COLO668 (cell line): Measurements from ENCODE around the gene FZD10.
A peak's percentile ranks its signal among the peaks of the same experiment; 100 is the strongest.

Experiments used
- DNase-seq: peaks from one replicate; lab custom pipeline; 2025; ENCODE audit not compliant: unreplicated experiment; lab: John Stamatoyannopoulos, UW

FZD10 gene

DNA sequence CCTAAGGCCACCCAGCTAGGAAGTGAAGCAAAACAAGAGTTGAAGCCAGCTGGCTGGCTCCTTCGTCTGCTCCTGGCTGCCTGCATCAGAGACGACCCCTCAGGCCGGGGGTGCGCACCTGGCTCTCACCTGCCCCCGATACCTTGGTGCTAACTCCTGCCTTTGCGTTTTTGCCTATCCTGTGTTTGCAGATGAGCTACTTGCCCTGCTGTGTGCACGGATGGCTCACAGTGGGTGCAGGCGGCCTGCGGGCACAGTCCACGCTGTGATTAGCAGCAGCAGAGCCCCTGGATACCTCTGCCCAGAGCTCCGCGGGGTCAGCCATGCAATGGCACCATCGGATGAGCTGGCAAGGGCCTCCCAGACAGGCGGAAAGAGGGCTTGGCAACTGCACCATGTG, 31.2 kb upstream of the FZD10 start:
- no peak for DNase-seq

DNA sequence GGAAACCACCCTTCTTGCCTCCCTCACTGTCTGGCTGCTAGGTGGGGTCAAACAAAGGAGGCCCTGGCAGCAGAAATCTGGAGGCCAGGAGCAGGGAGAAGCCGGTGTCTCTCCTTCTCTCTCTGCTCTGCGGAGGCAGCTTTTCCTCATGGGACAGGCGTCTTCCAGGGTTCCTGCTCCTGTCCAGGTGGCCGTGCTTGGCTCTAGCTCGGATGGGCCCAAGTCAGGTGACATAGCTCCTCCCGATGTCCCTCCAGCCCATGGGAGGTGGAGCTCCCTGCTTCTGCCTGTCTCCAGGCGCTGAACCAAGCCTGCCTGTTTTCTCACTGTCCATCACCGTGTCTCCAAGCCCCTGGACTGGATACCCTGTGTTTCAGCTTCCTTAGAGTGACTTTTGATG, 30.5 kb upstream of the FZD10 start:
- DNase-seq = no peak

DNA sequence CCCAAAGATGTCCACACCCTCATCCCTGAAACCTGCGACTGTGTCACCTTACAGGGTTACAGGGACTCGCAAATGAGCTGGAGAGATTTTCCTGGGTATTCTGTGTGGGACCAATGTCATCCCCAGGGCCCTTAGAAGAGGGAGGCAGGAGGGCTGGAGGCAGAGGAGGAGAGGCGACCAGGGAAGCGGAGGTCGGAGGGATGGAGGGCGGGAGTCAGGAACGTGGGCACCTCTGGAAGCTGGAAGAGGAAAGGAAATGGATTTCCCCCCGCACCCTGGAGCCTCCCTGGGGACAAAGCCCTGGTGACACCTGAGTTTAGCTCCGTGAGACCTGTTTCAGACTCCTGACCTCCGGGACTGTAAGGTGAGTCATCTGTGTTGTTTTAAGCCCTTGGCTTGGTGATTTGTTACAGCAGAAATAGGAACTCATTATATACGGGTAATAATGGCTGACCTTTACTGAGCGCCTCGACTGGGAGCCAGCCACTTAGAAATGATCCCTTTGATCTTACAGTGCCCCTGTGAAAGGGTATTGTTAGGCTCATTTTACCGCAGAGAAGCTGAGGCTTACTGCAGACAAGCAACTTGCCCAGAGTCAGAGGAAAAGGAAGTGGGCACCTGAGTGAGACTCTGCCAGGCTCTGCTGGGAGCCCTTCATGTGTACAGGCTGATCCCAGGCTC, 29.3 kb upstream of the FZD10 start:
- peak; percentile 31 for DNase-seq

DNA sequence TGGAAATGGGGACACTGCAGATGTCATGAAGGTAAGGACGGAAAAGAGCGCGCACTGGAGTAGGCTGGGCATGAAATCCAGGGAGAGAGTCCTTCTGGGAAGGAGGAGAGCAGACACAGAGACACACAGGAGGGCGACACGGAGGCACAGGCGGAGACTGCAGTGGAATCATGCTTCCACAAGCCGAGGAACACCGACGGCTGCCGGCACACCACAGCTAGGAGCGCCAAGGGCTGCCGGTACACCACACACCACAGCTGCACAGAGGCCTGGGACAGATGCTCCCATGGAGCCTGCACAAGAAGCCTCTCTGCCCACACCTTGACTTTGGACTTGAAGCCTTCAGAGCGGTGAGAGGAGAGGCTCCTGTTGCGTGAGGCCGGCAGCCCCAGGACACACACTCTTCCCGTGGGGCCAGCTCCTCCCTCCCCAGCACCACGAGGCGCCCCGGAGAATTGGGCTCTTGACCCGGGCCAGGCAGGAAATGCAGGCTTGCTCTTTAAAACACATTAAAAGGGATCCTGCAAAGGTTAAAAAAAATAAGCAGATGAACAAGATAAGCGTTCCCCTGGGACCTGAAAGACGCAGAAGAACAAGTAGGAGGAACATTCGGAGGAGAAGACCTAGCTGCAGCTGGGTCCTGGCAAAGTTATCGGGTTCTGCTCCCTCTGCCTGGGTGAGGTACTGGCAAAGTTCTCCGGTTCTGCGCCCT, 28.3 kb upstream of the FZD10 start:
- DNase-seq = no peak

DNA sequence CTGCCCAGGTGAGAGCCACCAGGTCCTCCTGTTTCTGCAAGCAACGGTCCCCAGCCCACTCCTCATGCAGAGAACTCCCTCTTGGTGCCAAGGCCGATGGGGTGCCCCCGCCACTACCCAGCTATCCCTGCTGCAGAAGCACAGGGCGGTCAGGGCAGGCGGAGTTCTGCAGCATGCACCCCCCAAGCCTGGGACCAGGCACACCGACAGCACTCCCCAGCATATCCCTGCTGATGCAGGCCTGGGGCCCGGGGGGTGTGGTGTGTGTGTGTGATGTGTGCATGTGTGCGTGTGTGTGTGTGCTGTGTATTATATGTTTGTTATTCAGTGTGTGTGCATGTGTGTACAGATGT, 27.7 kb upstream of the FZD10 start:
- no peak for DNase-seq

DNA sequence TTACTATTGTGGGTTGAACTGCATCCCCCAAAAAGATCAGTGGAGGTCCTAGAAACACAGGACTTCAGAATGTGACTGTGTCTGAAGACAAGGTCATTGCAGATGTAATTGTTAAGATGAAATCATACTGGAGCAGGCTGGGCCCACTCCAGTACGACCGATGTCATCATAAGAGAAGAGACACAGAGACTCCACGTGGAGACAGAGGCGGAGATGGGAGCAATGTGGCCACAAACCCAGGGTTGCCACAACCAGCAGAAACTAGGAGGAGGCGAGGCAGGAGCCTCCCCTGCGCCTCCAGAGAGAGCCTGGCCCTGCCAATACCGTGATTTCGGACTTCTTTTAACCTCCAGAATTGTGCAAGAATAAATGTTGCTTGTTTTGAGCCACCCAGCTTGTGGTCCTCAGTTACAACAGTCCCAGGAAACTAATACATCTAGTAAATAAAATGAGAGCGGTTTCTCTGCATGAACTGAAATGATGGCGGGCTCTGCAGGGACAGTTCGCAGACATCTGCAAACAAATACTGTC, 25.7 kb upstream of the FZD10 start:
- no peak for DNase-seq

DNA sequence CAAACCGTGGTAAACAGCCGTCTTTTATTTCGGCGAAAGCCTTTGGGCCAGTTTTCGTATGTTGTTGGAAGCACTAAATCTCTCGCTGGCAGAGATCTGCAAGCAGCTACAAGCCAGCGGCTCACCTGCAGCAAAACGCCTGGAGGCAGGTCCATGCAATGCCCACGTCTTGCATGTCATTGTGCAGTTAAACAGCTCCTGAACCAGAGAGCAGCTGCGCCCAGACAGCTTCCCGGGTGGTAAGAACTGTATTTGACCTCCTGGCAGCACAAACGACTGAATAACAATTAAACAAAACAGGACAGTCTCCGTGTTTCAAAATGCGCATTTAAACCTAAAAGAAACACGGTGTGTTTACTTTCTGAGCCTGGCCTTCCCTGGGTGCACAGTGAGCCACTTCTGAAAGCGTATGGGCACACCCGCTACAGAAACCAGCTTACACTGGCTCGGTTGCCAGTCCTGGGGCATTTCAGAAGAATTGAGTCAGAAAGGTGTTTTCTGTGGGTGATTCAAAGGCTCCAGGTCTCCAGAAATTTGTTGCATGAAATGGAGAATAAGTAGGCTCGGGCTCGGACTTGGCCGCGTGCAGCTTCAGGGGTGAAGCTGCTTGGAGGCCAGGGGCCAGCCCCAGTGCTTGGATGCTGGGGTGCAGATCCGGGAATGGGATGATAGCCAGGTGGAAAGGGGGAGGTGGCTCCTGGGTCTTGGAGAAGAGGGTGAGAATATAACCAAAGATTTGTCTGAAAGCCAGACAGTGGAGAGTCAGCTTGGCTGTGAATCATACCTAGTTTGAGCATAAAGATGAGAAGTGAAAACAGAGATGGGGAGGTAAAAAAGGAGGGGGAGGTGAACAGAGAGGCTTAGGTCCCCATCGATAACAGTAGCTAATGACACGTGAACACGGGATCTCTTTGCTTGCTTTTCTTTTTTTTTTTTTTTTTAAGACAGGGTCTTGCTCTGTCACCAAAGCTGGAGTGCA, 24.9 kb upstream of the FZD10 start:
- peak; percentile 63 for DNase-seq

DNA sequence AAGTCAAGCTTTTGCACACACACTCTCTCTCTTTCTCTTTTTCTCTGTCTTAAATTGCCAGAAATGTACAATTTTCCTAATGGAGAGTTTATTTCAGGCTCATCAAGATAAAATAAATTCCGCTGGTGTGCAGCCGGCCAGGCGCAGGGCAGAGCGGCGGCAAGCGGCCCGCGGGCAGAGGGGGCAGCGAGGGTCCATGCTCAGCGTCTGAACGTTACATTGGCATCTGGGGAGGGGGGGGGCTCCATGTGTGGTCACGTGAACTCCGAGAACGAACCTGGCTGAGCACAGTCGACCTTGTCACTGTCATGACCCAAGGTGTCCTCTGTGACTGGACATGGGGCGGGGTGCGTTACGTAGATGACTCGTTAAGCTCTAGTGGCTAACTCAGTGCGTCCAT, 23.8 kb upstream of the FZD10 start:
- DNase-seq = no peak

DNA sequence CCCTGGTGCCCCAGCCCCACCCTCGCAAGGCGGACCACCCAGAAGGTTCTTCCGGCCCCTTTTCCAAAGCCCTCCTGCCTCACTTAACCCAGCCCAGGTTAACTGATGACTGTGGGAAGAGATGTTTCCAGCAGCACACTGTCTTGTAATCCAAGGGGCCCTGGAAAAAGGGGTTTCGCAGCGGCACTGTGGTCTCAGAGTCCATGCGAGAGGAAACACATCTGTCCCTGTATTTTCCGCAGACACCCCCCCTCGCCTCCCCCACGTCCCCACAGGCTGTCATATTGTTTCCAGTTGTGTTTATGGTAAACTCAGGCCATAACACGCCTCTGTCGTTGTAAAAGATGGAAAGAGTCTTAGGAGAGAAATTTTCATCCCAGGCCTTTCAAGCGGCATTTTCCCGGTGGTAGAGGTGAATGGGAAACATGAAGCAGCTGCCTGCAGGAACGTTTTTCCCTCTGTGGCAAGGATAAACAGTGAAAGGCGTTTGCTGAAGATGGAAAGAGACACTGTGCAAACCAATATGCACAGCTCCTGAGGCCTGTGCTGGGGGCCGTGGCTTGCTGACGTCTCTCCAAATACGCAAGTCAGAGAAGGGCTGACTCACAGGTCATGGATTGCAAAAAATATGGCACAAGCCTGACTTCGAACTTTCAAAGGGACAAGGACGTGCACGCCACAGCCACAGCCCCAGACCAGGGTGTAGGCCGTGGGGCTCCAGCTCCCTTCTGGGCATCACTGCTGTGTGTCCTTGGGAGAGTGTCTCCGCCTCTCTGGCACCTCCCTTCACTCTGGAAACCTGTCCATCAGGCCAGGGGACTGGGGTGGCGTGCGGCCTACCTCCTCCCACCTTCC, 22.5 kb upstream of the FZD10 start:
- no peak for DNase-seq

DNA sequence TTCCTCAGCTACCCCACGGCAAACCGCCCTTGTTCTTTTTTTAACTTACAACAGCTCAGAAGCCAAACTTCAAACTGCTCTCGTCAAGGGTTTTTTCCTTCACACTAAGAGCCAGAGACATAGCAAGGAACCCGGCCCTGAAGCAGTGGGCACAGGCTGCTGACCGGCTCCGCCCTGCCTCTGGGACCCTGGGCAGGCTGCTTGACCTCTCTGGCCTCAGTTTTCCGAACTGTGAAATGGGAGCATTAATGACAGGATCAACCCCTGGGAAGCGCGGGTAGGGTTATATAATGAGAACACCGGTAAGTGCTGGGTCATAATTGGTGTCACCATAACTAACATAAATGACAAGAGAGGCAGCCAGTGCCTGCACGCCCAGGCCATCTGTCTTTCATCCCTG, 21.2 kb upstream of the FZD10 start:
- no peak for DNase-seq

DNA sequence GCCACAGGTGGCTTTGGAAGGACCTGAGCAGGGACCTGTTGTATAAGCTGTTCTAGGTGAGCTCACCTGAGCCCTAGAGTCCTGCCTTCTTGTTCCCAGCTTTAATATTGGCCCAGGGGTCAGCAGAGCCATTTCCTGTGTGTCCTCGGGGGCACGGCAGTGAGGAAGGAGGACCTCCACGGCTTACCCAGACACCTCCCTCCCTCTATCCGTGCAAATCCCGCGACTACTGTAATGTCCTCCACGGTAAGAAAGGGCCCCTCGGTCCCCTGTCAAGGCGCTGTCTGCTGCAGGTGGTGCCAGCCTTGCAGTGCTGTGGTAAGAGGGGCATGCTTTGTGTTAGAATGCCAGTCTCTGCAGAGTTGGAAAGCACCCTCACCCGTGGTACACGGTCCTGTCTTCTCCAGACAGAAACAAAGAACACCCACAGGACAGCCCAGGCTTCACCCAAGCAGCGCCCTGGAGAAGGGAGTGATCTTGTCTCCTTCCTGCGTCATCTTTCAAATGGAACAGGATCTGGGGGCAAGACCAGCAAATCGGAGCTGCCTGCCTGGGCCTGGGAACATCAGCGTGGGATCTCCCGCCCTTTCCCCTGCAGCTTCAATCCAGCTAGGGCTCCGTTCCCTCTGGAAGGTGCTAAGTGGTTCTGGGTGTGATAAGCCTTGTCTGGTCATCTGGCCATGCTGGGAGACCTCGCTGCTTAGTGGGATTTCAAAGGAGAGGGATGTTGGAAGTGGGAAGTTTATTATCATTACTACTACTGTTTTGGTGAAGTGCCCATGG, 20.2 kb upstream of the FZD10 start:
- no peak for DNase-seq

DNA sequence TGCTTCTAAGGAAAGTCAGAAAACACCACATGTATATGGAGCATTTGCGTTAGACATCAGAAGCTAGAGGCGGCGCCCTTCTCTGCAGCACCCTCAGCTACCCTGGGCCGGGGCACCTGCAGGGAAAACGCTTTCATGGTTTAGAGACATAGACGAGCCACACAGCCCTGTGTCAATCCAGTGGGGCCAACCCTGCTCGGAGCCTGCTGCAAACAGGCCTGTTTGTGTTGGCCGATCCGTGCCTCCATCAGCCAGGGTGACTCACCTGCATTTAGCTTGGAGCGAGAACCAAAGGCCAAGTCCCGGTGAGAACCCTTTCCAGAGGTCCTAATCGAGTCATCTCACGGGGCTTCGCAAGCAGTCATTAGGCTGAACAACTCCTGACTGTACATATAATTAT, 19.5 kb upstream of the FZD10 start:
- no peak for DNase-seq

DNA sequence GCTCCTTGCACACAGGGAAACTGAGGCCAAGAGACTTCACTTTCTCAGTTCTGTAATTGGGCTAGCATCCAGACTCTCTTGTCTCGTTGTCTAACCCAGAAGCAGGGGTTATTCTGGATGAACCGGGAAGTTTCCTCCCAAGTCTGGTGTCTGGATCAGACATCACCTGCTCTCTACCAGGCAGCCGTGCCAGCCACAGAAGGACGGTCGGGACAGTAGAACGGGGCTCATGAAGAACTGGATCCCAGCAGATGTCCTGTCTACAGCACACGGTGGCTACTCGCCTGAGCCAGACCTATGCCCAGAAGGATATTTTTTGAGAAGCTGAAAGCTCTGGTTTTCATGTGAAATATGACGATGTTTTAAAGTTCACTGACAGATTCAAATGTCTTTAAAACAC, 19.1 kb upstream of the FZD10 start:
- no peak for DNase-seq

DNA sequence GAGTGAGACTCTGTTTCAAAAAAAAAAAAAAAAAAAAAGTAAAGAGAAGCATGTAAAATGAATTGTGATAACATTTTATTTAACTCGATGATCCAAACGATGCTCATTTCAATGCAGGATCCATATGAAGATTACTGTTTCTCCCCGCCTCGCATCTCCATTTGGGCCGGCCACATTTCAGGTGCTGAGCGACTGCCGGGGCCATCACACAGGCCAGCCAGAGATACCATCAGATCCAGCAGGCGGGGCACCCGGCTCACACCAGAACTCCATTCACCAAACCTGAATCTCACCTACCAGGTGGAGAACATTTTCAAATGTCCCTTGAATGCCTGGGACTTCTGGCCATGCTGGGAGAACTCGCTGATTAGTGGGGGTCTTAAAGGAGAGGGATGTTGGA, 18.0 kb upstream of the FZD10 start:
- DNase-seq = no peak

DNA sequence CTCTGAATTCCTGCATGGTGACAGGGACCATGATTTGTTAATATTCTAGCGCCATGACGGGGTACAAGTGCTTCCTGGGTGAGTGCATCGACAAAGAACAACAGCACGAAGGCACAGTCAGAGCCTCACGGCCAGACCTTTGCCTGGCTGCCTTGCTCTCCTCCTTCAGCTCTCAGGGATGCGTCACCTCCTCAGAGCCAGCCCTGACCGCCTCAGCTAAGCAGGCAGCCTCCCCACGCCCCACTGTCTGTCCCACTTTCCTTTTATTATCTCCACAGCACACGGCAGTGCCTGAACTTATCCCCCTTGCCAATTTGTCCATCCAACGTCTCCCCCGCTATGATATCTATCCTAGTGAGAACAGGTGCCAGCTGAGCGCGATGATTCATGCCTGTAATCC, 16.5 kb upstream of the FZD10 start:
- no peak for DNase-seq

DNA sequence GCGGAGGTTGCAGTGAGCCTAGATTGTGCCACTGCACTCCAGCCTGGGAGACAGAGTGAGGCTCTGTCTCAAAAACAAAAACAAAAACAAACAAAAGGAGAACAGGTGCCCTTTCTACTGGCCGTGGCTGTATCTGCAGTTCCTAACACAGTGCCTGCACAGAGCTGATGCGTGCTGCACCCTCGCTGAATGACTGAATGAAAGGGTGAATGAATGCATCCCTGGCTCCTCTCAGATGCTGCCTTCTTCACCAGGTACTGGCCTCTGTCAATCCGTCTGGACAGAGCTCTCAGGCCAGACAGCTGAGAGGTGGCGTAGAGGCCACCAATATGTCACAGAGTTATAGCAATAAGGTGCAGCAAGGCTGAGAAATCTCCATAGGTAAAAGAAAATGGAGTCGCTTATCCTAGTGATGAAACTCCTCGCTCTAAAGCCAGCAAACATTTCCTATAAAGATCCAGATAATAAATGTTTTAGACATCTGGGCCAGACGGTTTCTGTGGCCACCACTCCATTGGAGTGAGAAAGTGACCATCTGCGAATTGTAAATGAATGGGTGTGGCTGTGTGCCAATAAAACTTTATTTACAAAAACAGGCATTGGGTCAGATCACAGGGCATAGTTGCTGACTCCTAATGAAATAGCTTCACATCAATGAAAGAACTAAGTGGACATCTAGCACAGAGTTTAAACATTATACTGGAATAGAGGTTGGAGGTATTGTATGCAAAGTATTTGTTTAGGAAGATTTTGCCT, 15.9 kb upstream of the FZD10 start:
- no peak for DNase-seq

DNA sequence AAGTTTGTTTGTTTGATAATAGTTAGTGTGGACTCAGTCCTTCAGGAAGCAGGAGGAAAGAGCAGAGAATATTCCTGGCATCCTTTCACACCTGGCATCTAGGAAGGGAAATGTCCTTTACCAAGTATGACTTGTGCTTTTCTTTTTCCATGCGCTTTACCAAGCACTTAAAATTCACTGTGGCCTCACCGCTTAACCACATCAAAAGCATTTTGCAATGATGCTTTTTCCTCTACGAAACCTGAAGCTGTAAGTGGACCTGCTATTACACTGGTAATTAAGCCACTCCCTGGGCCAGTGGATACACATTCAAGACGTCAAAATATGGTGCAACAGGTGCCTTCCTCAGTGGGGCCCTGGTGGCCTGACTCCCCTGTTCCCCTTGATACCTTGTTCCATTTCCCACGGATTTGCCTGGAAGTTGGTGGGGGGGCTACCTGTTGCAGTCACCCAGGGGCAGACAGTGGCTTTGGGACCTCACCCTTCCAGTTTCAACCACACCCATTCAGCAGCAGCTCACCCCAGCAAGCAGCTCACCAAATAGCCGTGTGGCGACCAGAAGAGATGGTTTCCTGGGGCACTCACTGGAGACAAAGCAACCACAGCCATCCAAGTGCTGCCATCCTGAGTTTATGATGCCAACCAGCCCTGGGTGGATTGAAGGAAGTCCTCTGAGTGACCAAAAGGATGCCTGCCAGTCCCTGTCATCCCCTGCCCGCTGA, 14.2 kb upstream of the FZD10 start:
- no peak for DNase-seq

DNA sequence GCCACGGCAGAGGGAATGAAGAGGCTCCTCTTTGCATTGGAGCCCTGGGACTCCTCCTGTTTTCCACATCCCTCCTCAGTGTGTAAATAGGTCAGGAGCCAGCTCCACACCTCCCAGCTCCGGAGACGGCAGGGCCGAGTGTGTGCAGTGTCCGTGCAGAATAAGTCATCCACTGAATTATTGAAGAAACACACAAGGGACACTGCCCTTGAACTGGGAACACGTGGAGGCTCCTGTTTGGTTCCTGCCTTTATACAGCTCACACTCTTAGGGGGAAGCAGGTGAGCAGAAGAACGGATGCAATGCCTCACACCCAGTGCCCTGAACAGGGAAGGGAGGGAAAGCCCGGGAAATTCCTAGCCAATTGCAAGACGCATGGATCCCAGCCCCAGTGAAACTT, 10.4 kb upstream of the FZD10 start:
- no peak for DNase-seq

DNA sequence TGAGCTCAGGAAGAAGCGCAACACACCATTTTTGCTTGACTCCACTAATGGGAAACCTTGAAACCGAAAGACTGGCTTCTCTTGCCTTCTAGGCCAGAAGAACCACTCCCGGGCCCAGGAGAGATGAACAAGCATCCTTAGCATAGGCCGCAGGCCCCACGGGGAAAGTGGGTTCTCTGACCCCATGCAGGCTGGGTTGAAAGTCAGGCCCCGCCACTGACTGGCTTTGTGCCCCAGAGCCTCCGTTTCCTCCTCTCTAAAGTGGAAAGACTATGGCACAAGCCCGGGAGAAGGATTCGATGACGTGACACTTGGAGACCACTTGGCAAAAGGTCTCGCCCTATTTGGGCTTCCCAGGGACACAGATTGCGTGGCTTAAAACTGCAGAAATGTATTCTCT, 9.9 kb upstream of the FZD10 start:
- no peak for DNase-seq
